ENCODE data around the gene TEX14.
A peak's percentile ranks its signal among the peaks of the same experiment; 100 is the strongest.
"Not testable (repeated sequence)": the region's sequence is repeated elsewhere in the genome, so short reads cannot be mapped to it uniquely, and the experiment has no call there.

Gene TEX14

DNA sequence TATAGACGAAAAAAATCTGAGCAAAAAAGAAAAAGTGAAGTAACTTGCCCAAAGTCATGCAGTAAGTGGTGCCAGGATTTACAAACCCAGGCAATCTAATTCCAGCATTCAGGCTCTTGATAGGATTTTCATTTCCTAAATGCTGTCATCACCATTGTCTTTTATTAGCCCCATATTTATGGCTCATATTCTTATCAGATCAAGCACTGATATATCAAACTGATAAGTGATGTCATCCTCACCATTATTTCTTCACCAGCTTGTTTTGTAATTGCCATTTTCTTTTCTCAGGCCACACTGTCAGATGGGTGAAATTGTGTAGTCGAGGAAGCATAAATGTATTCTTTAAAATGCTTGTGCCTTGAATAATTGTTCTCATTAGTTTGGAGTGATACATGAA lies 1.9 kb upstream of the TEX14 start:
- CTCF ChIA-PET, result interaction anchor here (1.0 to 1.4 kb wide), 2 partner anchors 9 to 311 kb away, joined by 3 to 4 read pairs; no protein-coding TSS in a partner anchor
- TF ChIP-seq, protein P1, sequence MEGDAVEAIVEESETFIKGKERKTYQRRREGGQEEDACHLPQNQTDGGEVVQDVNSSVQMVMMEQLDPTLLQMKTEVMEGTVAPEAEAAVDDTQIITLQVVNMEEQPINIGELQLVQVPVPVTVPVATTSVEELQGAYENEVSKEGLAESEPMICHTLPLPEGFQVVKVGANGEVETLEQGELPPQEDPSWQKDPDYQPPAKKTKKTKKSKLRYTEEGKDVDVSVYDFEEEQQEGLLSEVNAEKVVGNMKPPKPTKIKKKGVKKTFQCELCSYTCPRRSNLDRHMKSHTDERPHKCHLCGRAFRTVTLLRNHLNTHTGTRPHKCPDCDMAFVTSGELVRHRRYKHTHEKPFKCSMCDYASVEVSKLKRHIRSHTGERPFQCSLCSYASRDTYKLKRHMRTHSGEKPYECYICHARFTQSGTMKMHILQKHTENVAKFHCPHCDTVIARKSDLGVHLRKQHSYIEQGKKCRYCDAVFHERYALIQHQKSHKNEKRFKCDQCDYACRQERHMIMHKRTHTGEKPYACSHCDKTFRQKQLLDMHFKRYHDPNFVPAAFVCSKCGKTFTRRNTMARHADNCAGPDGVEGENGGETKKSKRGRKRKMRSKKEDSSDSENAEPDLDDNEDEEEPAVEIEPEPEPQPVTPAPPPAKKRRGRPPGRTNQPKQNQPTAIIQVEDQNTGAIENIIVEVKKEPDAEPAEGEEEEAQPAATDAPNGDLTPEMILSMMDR (IDR thresholded peaks at IDR 0.05; ENCODE audit: insufficient read depth, low read length, missing control alignments), result no peak
- no peak overlapping the region for H3K4me3 ChIP-seq (ENCODE audit: low read depth, low read length)
- no peak for DNase-seq (ENCODE audit: low read depth, low spot score)
- POLR2A ChIA-PET, result no interaction called here

DNA sequence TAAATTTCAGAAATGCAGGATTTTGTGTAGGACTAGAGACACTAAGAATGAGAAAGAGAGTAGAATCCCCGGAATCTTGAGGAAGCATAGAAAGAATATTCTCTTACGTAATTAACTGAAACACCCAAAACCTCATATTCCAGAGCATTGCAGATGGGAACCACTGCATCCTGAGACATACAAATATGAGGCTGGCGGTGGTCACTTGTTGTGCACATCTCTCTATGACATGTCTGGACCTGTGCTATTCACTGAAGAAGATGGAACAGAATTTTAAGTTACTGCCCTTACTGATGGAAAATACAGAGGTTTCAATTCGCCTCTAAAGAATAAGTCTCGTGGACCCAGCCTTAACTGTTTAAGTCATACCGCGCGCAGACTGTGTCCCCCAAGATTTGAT lies 1.4 kb upstream of the TEX14 start:
- POLR2A ChIA-PET, result interaction anchor here (1.2 to 1.6 kb wide), 3 partner anchors 33 to 175 kb away, joined by 3 to 9 read pairs (median 3); no protein-coding TSS in a partner anchor
- DNase-seq (ENCODE audit: low read depth, low spot score), result no peak
- peak overlapping the region; percentile 77 for H3K4me3 ChIP-seq (ENCODE audit: low read depth, low read length)
- CTCF ChIA-PET, result interaction anchor here (0.8 to 2.9 kb wide), 5 partner anchors 10 to 312 kb away, joined by 3 to 9 read pairs (median 3); no protein-coding TSS in a partner anchor
- TF ChIP-seq, protein P1 (IDR thresholded peaks at IDR 0.05; ENCODE audit: insufficient read depth, low read length, missing control alignments), result no peak

DNA sequence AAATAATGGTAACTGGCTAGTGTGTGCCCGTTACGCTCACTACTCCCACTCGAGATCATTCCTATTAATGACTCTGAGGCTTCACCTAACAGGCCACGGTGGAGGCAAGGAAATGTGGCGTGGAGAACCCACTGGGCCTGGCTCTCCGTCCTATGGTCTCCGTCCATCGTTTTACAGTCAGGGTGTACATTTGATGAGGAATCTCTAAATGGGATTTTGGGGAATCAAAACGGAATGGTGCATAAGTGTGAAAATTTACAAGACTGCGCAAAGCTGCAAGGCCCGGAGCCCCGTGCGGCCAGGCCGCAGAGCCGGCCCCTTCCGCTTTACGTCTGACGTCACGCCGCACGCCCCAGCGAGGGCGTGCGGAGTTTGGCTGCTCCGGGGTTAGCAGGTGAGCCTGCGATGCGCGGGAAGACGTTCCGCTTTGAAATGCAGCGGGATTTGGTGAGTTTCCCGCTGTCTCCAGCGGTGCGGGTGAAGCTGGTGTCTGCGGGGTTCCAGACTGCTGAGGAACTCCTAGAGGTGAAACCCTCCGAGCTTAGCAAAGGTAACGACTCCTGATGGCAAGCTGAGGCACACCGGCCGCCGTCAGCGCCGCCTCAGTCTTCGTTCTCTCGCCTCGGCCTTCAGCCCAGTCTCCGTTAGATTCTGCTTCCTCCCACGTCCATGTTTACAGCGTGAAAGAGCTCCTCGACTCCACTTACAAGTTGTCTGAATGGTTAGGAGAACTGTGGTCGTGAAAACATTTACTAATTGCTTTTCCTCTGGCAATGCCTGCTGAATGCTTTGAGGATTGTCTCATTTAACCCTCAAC lies 602 bp upstream of the TEX14 start, which contains the start of gene RAD51C:
RAD51C (plus strand) TSS at position 364 of the 817 bp plus-strand sequence; CDS start at position 406, 42 bp downstream.
- TF ChIP-seq, protein P1 (IDR thresholded peaks at IDR 0.05; ENCODE audit: insufficient read depth, low read length, missing control alignments), result no peak
- CTCF ChIA-PET, result interaction anchor here (0.7 to 2.9 kb wide), 5 partner anchors 19 to 313 kb away, joined by 3 to 9 read pairs (median 3); no protein-coding TSS in a partner anchor
- H3K4me3 ChIP-seq (ENCODE audit: low read depth, low read length), result peak within 1 kb of the TSS; percentile 77
- peak; percentile 16 for DNase-seq (ENCODE audit: low read depth, low spot score)
- POLR2A ChIA-PET, result interaction anchor here (0.5 to 1.6 kb wide), 5 partner anchors 8 to 174 kb away, joined by 3 to 9 read pairs (median 3); no protein-coding TSS in a partner anchor

DNA sequence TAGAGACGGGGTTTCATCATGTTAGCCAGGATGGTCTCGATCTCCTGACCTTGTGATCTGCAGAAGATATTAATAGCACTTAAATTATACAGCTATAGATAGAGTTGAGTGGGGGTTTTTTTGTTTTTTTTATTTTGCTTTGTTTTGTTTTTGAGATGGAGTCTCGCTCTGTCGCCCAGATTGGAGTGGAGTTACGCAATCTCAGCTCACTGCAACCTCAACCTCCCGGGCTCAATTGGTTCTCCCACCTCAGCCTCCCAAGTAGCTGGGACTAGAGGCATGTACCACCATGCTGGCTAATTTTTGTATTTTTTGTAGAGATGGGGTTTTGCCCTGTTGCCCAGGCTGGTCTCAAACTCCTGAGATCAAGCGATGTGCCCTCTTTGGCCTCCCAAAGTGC lies 1.8 kb downstream of the TEX14 start:
- POLR2A ChIA-PET; H3K4me3 ChIP-seq (ENCODE audit: low read depth, low read length); DNase-seq (ENCODE audit: low read depth, low spot score): not testable (repeated sequence)
- CTCF ChIA-PET, result interaction anchor here (0.6 to 0.8 kb wide), 2 partner anchors 114 to 350 kb away, joined by 3 read pairs; no protein-coding TSS in a partner anchor

DNA sequence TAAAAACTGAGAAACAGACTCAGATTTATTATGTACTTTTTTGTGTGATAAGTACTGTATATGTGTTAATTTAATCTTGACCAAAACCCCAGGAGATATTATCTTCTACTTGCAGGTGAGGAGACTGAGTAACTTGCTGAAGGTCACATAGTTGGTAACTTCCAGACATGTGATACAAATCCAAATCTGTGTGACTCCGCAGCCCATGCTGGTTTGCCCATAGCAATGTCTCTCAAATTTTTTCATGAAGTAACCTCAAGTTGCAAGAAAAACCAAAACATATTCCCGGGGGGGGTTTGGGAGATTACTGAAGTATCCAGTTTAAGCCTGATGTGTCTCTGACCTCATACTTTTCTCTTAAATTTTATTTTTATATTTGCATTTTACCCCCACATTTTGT lies 3.3 kb downstream of the TEX14 start:
- CTCF ChIA-PET, result no interaction called here
- no peak overlapping the region for H3K4me3 ChIP-seq (ENCODE audit: low read depth, low read length)
- POLR2A ChIA-PET, result interaction anchor here (1.1 kb wide), 1 partner anchor 56 kb away, joined by 3 read pairs; no protein-coding TSS in a partner anchor
- no peak for DNase-seq (ENCODE audit: low read depth, low spot score)
- TF ChIP-seq, protein P1 (IDR thresholded peaks at IDR 0.05; ENCODE audit: insufficient read depth, low read length, missing control alignments), result no peak

DNA sequence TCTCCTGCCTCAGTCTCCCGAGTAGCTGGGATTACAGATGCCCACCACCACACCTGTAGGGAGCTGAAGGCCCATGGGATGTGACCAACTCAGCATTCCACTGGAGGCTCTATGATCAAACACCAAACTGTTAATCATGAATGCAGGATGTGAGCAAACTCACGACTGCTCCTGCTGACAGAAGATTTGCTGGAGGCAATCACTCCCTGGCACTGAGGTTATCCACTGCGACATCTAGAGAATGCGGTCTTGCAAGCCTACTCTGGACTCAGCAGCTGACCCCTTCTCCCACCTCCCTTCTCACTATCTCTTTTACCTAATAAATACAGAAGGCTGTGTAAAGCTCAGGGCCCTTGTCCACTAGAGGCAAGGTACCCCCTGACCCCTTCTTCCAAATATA lies 4.9 kb downstream of the TEX14 start:
- ChIA-PET POLR2A (no interaction called here), CTCF (no interaction called here)
- TF ChIP-seq, protein P1 (IDR thresholded peaks at IDR 0.05; ENCODE audit: insufficient read depth, low read length, missing control alignments), result no peak
- no peak overlapping the region for H3K4me3 ChIP-seq (ENCODE audit: low read depth, low read length)
- DNase-seq (ENCODE audit: low read depth, low spot score), result no peak

DNA sequence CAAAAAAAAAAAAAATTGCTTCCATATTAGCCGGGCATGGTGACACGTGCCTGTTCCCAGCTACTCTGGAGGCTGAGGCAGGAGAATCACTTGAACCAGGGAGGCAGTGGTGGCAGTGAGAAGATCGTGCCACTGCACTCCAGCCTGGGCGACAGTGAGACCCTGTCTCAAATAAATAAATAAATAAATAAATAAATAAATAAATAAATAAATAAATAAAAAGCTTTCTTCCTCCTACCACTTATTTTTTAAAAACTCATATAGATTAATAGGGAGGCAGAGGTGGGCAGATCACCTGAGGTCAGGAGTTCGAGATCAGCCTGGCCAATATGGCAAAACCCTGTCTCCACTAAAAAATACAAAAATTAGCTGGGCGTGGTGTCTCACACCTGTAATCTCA lies 7.4 kb downstream of the TEX14 start:
- not testable (repeated sequence) for DNase-seq (ENCODE audit: low read depth, low spot score); H3K4me3 ChIP-seq (ENCODE audit: low read depth, low read length)
- POLR2A ChIA-PET, result interaction anchor here (0.7 kb wide), 1 partner anchor 8 kb away, joined by 3 read pairs; the partner anchor contains the start of gene RAD51C
- CTCF ChIA-PET, result interaction anchor here (0.8 to 1.3 kb wide), 2 partner anchors 96 to 320 kb away, joined by 3 read pairs; no protein-coding TSS in a partner anchor

Data from AG04449 (cell line).